Endothelial cell (in vitro differentiated cells): ENCODE measurements around the gene FIBCD1. TPM values are rescaled to one million over a fixed set of nuclear protein-coding genes. Genes with fewer than 3 reads are reported as not detected.

Experiments
- DNase-seq: peaks from one replicate; pipeline ENCODE4 v3.0.0; 2021; ENCODE audit warnings: low spot score
- H3K27ac Mint-ChIP-seq: one replicate; pipeline ENCODE4 v1.8.0; 2021; ENCODE audit warnings: mixed read lengths, inconsistent platforms; ENCODE audit not compliant: unreplicated experiment
- H3K27me3 Mint-ChIP-seq: one replicate; pipeline ENCODE4 v1.8.0; 2021; ENCODE audit warnings: mild to moderate bottlenecking, moderate library complexity, mixed read lengths, inconsistent platforms; ENCODE audit not compliant: unreplicated experiment
- H3K36me3 Mint-ChIP-seq: one replicate; pipeline ENCODE4 v1.8.0; 2021; ENCODE audit warnings: mild to moderate bottlenecking, low read depth, mixed read lengths, inconsistent platforms; ENCODE audit not compliant: unreplicated experiment
- H3K4me1 Mint-ChIP-seq: one replicate; pipeline ENCODE4 v1.8.0; 2021; ENCODE audit warnings: mild to moderate bottlenecking, mixed read lengths, inconsistent platforms; ENCODE audit not compliant: unreplicated experiment
- H3K4me3 Mint-ChIP-seq: one replicate; pipeline ENCODE4 v1.8.0; 2021; ENCODE audit warnings: mild to moderate bottlenecking, mixed read lengths, inconsistent platforms; ENCODE audit not compliant: unreplicated experiment
- H3K9me3 Mint-ChIP-seq: one replicate; pipeline ENCODE4 v1.8.0; 2021; ENCODE audit warnings: mixed read lengths, inconsistent platforms; ENCODE audit not compliant: unreplicated experiment
- total RNA-seq: library from RNA; stranded (reverse); fragmentation: NEBNext Ultra II Directional; extraction: Animal tissue kit (Norgen Biotek cat#: 25700); gene quantifications from one replicate; pipeline ENCODE4 v1.2.1, GENCODE V29; 2021; ENCODE audit not compliant: unreplicated experiment
- TF ChIP-seq, protein P1 (sequence below): fragments of 200-600 bp; sonication (generic); IDR thresholded peaks from one replicate; pipeline ENCODE4 v1.5.0; 2021; ENCODE audit warnings: antibody characterized with exemption; ENCODE audit not compliant: unreplicated experiment

The FIBCD1 gene
- total RNA-seq, 1 donor from 2014 or later = 0.33 TPM

DNA sequence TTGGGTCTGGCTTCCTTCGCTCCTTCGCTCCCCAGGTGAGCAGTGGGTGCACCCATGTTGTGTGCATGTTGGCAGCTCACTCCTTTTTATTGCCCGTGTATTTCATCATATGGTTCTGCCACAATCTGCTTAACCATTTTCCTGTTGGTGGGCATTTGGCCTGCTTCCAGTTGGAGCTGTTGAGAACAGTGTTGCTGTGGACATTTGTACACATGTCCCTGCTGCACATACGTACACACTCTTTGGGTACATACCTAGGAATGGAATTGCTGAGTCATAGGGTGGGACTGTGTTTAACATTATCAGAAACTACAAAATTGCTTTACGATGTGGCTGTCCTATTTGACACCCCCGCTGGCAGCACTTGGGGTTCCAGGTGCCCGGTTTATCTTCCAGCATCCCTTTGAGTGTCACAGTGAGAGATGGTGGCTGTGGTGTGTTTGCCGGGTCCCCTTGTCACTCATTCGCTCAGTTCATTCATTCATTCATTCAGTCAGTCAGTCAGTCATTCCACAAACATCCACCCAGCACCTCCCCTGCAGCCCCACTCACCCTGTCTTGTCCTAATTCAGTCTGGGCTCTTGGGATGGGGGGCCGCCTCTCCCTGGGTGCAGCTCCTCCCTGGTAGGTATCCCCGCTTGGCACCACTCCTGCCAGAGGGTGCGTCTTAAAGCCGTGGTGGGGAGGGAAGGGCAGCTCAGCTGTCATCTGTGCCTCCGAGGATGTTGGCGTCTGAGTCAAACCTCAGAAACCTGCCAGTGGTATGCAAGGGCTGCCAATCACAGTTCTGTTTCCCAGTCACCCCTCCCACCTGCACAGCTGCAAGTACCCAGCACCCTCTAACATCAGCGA lies 7.9 kb upstream of the FIBCD1 start:
- Mint-ChIP-seq H3K27me3 (peaks cover 9% of the 10 kb centered on the region), H3K4me1 (peaks cover 4% of the 10 kb centered on the region), H3K4me3 (no peak overlapping the region), H3K27ac (no peak overlapping the region), H3K36me3 (no peaks in the 10 kb centered on the region), H3K9me3 (no peaks in the 10 kb centered on the region)
- no peak for DNase-seq
- TF ChIP-seq, protein P1, sequence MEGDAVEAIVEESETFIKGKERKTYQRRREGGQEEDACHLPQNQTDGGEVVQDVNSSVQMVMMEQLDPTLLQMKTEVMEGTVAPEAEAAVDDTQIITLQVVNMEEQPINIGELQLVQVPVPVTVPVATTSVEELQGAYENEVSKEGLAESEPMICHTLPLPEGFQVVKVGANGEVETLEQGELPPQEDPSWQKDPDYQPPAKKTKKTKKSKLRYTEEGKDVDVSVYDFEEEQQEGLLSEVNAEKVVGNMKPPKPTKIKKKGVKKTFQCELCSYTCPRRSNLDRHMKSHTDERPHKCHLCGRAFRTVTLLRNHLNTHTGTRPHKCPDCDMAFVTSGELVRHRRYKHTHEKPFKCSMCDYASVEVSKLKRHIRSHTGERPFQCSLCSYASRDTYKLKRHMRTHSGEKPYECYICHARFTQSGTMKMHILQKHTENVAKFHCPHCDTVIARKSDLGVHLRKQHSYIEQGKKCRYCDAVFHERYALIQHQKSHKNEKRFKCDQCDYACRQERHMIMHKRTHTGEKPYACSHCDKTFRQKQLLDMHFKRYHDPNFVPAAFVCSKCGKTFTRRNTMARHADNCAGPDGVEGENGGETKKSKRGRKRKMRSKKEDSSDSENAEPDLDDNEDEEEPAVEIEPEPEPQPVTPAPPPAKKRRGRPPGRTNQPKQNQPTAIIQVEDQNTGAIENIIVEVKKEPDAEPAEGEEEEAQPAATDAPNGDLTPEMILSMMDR = no peak

DNA sequence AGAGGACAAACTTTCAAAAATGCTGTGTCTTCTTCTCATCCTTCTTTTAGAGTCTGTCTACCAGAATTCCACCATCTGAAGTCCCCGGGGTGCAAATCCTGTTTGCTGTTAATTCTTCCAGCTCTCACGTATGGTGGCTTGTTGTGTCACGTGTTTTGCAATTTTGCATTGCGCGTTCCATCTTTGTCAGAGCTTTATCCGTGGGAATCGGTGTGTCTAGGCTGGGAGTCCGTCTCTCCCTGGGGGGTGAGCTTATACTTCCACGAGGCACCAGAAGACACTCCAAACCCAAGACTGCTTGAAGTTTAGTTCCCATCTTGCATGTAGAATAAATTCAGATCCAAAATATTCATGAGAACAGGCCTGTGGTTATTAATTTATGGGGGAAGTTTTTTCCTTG lies 6.1 kb upstream of the FIBCD1 start:
- TF ChIP-seq, protein P1 = no peak
- H3K27ac Mint-ChIP-seq = no peak overlapping the region
- peaks cover 13% of the 10 kb centered on the region for H3K27me3 Mint-ChIP-seq
- no peaks in the 10 kb centered on the region for H3K36me3 Mint-ChIP-seq
- H3K4me3 Mint-ChIP-seq = no peak overlapping the region
- DNase-seq = no peak
- no peaks in the 10 kb centered on the region for H3K9me3 Mint-ChIP-seq
- H3K4me1 Mint-ChIP-seq = peaks cover 4% of the 10 kb centered on the region

DNA sequence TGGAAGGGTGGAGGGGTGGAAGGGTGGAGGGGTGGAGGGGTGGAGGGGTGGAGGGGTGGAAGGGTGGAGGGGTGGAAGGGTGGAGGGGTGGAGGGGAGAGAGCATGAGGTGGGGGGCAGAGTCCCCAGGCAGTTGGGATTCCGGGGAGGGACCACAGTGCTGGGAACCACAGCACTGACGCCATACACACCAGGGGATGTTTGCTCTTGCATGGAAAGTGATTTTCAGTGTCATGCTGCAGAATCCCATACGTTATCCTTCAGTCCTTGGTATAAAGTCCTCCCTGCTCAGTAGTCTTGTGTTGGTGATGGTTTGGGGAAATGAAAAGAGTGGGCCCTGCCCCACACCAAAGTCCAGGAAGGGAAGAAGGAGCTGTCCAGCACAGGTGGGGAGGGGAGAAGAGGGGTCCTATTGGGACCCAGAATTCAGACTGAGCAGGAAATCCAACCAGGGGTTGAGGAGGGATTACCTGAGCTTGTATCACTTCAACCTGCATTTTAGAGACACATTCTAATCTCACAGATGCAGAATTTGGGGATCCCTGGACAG lies 5.5 kb upstream of the FIBCD1 start:
- DNase-seq = no peak
- Mint-ChIP-seq H3K4me3 (no peak overlapping the region), H3K9me3 (no peaks in the 10 kb centered on the region), H3K4me1 (peaks cover 4% of the 10 kb centered on the region), H3K36me3 (no peaks in the 10 kb centered on the region), H3K27ac (no peak overlapping the region), H3K27me3 (peaks cover 13% of the 10 kb centered on the region)
- TF ChIP-seq, protein P1 = no peak

DNA sequence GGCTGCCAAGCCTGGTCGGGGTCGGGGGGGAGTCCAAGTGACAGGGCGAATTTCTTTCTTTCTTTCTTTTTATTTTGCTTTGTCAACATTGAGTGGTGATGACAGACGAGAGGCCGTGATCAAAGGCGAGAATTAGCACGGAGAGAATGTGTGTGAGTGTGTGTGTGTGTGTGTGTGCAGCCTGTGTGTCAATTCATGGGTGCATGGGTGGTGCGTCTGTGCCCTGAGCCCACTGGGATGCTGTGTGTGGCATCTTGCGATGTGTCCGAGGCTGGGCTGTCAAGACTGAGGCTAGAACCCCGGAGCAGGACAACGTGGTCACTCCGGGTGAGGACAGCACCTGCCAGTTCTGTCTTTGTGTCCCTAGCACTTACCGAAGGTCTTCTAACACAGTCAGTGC lies 4.7 kb upstream of the FIBCD1 start:
- Mint-ChIP-seq H3K27me3 (peaks cover 14% of the 10 kb centered on the region), H3K27ac (peak overlapping the region; percentile 1), H3K36me3 (no peaks in the 10 kb centered on the region), H3K4me3 (no peak overlapping the region), H3K9me3 (no peaks in the 10 kb centered on the region), H3K4me1 (peaks cover 5% of the 10 kb centered on the region)
- TF ChIP-seq, protein P1 = no peak
- no peak for DNase-seq

DNA sequence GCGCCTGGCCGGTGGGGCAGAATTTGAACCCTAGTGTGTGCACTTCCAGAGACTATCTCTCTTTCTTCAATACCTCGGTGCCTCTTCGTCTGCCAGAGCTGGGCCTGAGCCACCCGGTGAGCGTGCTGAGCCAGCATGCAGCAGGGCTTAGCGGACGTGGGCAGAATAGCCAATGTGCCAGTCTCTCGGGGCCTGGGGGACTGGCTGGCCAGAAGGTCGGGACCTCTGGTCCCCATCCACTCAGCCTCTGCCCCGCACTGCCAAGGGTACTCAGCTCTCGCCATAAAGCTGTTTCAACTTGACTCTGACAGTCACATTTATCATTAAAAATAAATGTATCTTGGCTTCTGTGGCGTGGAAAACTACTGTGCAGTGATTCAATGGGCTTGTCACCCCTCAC lies 4.2 kb upstream of the FIBCD1 start:
- H3K27me3 Mint-ChIP-seq = peaks cover 14% of the 10 kb centered on the region
- no peak overlapping the region for H3K27ac Mint-ChIP-seq
- DNase-seq = no peak

More for the DNA sequence above, 4.2 kb upstream of the FIBCD1 start:
- H3K4me1 Mint-ChIP-seq = peaks cover 6% of the 10 kb centered on the region
- TF ChIP-seq, protein P1 = no peak
- H3K9me3 Mint-ChIP-seq = no peaks in the 10 kb centered on the region
- H3K4me3 Mint-ChIP-seq = no peak overlapping the region
- H3K36me3 Mint-ChIP-seq = no peaks in the 10 kb centered on the region
